ENCODE data around the gene RTF1.
A peak's percentile ranks its signal among the peaks of the same experiment; 100 is the strongest.

The RTF1 gene

GRCh38 chr15:41510728-41511127 lies 93.8 kb downstream of the RTF1 start:
- no peak for DNase-seq

- no peak for DNase-seq
Measured at GRCh38 chr15:41511331-41511898, 94.5 kb downstream of the RTF1 start.

- DNase-seq, result peak; percentile 24 to 36
Measured at GRCh38 chr15:41511899-41512369, 95.0 kb downstream of the RTF1 start.

- no peak for DNase-seq
Measured at GRCh38 chr15:41512512-41512939, 95.6 kb downstream of the RTF1 start.

- peak in 1 of 2 experiments; percentile 39 for DNase-seq
Measured at GRCh38 chr15:41512940-41513505, 96.1 kb downstream of the RTF1 start.

- DNase-seq, result peak; percentile 37 to 61
Measured at GRCh38 chr15:41513506-41514227, 96.8 kb downstream of the RTF1 start, which contains the start of gene LTK. TSS of gene LTK (minus strand) at chr15:41513827. CDS start at chr15:41513709, 118 bp downstream.

- DNase-seq, result no peak
Measured at GRCh38 chr15:41517895-41518449, 101.1 kb downstream of the RTF1 start.

- DNase-seq, result no peak
Measured at GRCh38 chr15:41520636-41521035, 103.7 kb downstream of the RTF1 start.

- DNase-seq, result no peak
Measured at GRCh38 chr15:41521614-41522013, 104.7 kb downstream of the RTF1 start.

GRCh38 chr15:41523097-41523496 lies 106.2 kb downstream of the RTF1 start:
- DNase-seq, result no peak

GRCh38 chr15:41530363-41530956 lies 113.6 kb downstream of the RTF1 start:
- DNase-seq, result no peak

All from NCI-H524 (cell line).